Measurements from ENCODE around the gene FAIM2.
A peak's percentile ranks its signal among the peaks of the same experiment; 100 is the strongest.
"Not testable (repeated sequence)": the region's sequence is repeated elsewhere in the genome, so short reads cannot be mapped to it uniquely, and the experiment has no call there.

The FAIM2 gene

DNA sequence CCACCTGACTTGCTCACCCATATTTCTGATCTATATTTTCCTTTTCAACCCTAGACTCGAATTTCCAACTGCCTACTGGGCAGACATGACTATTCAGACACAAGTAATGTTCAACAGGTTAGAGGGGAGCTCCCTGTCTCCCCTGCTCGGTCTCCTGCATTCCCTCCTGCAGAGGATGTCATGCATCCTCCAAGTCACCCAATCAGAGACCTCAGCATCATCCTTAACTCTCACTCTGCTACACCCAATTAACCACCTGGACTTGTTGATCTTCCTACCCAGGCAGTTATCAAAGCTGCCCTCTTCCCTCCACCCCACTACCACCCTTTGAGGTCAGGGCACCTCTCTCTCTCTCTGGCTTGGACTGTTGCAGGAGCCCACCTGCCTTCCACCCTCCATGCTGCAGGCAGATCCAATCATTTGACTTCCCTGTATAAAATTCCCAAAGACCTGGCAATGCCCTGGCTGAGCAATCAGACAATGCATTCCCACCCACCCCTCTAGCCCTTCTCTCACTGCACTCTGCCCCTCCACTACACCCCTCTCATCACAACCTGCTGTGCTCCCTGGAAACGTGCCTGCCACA is 10.9 kb downstream of the FAIM2 start:
- DNase-seq, result no peak

DNA sequence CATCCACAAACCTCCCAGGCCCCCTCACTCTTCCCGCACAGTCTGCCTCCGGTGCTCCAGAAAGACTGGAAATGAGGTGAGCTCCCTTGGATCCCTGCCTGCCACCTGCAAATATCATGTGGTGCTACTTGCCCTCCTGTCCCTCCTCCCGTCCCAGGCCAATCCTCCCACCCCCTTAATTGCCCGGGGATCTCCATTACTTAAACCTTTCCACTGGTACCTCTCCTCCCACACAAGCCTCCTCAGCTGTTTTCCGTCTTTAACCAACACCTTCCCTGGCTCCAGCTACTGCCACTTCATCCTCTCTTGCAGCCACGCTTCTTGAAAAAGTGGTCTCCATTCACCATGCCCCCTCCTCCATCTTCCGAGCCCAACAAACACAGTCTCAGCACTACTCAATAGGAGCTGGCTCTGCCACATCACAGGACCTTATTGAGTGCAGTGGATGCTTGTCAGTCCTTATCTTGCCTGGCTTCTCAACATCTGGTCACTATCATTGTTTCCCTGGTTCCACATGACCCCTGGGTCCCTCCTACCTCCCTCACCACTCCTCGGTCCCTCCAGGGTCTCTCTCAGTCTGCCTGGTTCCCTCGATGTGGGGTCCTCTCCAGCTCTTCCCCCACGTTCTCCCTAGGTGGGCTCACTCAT is 11.5 kb downstream of the FAIM2 start:
- DNase-seq, result no peak

DNA sequence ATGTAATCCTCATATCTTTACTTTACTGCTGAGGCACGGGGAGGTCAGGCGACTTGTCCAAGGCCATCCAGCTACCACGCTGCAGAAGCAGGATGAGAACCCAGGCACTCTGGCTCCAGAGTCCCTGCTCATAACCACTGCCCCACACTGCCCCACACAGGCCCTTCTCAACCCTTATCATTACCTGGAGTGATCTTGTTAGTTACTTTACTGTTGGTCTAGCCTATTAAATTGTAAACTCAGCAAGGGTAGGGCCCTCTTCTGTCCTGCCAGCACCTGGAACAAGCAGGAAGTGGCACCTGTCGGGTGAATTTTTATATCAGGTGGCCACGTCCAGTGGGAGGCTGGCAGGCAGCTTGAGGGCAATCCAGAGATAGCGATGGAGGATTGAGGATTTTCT is 12.2 kb downstream of the FAIM2 start:
- no peak for DNase-seq

DNA sequence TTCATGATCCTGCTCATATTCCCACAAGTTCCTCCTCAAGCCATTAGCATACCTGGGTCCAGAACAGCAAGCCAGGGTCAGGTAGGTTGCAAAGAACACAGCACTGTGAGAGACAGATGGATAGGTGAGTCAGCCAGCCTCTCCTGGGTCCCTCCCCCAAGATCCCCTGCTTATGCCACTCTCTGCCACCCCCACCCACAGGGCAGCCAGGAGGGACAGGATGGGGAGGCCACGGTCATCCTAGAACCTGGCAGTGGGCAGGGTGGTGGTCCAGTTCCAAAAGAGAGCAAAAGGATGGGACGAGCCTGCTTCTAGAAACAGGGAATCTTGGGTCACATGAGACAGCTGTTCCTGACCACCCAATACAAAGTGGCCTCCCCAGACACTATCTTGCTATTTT is 12.7 kb downstream of the FAIM2 start:
- DNase-seq, result no peak

DNA sequence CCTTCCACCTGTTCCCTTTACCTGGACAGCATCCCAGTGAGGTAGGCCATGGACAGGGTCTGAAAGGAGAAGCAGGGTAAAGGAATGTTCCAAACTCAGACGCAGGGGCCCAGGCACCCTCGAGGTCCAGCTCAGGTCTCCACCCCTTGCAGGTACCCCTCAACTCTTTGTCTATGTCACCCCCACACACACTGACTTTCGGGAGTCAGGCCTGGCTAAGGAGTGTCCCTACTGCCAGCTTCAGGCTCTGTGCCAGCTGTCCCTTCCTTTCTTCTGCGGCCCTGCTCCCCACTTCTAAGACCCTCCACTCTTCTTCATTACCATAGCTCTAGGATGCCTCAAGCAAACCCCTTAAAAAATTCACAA is 13.6 kb downstream of the FAIM2 start:
- no peak for DNase-seq

DNA sequence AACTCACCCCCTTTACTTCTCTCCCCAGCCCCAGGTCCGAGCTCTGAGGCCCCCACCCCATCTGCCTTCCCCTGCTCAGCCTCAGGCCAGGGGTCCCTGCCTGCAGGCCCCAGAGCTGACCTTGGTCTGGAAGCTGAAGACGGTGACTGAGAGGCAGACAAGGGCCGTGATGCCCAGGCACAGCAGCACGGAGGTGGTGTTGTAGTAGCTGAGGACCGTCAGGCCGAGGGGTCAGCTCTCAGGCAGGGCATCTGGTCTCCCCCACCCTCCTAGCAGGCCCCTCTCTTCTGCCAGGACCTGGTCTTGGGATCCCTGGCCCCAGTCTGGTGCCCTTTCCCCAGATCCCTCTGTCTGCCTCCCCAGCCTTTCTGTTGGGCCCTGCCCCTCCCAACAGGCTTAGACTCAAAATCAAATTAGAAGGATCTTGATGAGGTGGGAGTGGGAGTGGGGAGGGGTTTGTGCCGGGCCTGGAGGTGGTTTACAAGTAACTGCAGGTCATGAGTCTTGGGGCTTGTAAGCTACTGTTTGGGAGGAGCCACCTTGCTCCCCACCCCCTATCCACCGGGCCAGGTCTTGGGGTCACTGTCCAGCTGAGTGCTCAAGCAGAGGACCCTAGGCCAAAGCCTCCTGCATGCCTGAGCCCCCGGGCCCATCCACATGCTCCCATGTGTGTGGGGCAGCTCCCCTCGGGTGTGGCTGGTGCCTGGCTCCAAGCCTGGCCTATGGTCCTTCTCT is 14.2 kb downstream of the FAIM2 start:
- DNase-seq, result no peak

DNA sequence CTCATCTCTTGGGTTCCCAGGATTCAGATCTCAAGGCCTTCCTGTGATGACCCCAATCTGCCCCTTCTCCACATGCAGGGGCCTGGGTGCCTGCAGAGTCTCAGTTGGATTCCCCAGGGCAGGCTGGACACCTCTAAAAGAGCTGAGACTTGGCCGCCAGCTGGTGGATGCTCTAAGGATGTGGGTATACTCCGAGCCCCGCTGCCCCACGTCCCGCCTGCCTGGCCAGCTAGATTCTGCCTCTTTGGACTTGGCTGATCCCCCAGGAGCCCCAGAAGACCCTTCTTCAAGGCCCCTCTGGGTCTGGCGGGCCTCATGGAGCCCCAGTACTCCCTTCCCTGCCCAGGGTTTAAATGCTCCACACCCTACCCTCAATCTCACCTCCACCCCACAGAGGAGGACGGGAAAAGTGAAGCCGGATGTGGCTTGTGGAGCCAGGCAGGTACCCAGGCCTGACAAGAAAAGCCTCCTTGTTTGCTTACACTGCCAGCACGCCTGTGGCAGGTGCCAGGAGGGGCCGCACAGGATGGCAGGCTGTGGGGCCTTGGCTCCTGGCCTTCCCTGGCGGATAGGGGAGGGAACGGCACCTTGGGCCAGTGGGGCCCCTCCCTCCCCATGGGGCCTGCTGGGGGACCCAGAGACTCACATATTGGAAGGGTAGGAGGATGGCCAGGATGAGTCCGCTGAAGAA is 15.1 kb downstream of the FAIM2 start:
- DNase-seq, result peak; percentile 35

DNA sequence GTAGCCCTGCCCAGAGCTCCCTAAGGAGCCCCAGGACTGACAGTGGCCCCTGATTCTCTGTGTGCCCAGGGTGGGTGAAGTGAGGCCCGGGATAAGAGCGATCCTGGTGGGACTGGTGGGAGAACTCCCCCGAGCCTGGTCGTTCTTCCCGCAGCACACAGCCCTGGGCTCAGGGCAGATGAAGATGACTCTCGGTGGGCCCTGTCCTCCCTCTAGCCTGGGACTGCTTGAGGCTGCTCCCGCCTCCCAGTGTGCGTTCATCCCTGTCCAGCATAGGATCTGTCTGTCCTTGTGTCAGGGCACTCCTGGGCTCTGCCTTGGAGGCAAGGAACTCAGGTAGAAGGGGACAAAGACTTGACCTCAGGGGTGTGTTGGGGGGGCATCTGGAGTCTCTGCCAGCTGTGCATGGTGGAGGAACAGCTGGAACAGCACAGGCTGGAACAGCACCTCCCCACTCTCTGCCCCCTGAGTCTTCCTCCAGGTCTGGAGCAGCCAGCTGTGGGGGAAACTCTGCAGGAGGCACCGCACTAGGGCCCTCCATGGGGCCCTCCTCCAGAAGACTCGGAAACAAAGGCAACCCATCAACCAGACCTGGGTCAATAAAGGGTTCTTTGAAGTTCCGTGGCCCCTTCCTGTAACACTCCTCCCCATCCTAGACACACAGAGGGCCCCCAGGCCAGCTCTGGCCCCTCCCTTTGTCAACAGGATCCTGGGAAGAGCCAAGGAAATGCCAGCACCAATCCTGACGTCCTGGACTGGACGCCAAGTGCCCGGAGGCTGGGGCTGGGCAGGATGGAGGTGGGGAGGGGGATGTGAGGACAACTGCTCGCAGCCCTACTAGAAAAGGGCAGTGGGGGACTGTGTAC is 15.9 kb downstream of the FAIM2 start:
- no peak for DNase-seq

DNA sequence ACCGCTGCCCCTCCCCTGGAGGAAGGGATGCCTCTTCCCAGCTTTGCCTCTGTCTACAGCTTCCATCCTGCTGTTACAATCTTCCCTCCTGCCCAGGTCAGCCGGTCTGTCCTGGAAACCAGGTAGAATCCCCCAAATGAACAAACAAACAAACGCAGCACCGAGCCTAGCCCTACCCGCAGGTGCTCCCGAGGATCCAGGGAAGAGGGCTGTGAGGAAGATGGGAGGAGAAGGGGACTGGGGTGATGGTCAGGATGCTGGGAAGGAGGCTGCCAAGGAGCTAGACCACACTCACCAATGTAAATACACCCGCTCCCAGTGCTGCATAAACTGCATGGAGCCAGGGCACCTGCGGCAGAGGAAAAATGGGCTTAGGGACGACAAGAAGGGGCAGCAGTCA is 16.6 kb downstream of the FAIM2 start:
- no peak for DNase-seq

DNA sequence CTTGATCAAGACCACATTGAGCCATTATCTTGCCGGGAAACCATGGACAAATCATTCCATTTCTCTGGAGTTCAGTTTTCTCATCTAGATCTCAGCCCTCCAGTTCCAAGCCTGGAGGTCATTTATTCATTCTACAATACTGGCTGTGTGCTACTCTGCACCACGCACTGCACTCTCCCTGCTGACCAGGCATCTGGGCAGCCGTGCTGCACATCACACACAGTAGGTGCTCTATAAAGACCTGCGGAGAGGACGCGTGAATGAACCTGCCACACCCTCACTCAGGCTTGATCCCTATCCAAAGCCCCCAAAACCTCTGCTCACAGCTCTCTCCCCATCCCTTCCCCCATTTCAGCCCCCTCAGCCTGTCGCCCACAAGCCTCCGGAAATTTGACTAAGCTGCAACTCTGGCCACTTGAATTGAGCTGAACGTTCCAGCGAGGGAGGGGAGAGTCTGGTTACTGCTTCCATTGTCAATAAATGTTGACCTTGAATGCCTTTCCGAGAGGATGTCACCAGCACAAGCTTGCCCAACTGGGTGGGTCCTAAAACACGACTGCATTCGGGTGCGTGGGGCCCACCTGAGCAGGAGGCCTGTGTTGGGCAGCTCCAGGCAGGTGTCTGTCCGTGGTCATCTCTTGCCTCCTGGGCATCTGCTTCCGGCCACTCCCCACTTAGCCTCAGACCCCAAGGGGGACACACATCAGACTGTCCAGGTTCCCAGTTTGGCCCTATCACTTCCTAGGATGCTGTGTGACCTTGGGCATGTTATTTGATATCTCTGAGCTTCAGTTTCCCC is 17.8 kb downstream of the FAIM2 start:
- no peak for DNase-seq

DNA sequence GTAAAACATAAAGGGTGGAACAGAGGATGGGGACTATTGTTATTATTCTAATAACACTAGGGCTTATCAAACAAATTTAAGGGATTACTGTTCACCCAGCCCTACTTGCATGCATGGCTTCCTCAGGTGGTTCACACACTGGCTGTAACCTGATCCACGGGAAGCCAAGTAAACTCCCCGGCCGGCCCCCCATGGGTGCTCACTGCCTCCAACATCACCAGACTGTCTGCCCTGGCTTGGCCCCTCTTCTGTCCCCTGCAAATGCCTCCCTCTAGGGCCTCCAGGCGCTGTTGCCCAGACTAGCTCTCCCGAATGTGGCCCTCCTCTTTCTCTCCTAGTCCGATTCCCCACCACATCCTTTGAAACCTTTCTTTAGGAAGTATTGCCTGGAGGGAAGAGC is 18.6 kb downstream of the FAIM2 start:
- peak; percentile 51 for DNase-seq

DNA sequence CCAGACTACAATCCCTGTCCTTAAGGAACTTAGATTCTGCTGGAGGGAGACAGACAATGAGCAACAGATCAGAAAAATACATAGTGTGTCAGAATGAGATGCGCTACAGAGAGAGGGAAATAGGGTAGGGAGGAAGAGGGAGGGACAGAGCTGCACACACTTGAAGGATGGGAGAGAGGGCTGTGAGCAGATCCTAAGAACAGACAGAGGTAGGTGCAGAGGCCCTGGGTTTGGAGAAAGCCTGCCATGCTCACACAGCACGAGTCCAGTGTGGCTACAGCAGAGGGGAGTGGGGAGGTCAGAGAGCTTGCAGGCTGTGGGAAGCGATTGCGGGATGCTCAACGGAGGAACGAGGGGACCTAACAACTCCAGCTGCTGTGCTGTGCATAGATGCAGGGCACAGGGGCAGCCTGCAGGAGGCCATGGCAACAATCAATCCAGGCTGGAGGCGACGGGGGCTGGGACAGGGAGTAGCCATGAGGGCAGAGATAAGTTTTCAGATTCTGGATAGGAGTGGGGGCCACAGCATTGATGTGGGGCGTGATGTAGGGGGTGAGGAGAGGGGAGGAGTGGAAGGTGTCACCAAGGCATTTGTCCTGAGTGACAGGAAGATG is 20.7 kb downstream of the FAIM2 start:
- DNase-seq, result no peak

DNA sequence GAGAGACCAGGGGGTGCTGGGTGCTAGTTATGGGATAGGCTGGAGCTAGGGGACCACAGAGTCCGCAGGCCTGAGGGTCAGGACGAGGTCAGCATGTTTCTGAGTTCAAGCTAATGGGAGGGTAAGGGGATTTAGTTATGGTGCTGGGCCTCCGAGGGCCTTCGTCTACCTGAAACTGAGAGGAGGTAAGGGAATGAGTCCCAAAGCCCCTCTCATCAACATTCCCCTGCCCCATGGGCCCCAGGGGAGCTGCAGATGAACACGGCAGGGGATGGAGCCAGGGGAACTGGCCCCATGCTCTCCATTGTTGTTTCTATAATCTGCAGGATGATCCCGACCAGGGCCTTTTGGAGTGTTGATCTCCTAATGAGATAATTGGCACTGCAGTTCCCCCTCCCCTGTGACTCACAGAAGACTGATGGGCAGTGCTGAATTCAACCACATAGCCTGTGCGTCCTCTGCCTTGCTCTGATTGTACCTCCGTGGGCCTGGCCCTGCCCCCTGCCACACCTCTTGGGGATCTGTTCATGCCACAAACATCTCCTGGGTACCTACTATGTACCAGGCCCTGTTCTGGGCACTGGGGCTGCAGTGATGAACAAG is 21.4 kb downstream of the FAIM2 start:
- no peak for DNase-seq

DNA sequence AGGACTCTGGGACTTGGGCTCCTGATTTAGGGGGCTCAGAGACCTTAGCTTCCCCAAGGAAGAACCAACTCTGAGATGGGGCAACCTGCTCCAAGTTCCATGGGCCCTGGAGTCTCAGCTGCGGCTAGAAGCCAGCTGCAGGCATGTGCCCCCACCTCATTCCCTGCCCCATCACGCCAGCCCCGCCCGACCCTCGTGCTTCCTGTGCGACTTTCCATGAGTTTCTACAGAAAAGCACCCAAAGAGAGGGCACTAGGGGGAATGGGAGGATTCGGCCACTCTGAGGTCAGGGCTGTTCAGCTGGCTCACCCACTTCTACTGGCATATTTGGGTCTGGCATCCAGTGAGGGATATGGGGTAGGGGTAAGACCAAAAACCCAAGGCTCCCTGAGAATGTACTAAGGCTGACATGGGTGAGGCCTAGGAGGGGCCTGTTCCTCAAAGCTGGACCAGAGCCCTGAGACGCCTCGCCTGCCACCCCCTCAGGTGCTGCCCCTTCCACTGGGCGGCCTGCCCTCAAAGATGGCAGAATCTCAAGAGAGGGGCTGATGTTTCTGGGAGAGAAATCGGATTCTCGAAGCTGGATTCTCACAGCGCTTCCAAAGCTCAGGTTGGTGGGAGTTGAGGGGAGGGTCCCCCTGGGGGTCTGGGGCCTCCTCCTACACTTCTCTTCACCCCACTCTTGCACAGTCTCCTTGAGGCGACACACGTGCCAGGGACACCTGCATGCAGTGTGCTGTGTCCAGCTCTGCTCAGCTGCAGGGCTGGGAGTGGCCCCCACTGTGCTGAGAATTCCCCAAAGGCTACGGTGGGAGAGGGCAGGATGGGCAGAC is 22.1 kb downstream of the FAIM2 start:
- no peak for DNase-seq

DNA sequence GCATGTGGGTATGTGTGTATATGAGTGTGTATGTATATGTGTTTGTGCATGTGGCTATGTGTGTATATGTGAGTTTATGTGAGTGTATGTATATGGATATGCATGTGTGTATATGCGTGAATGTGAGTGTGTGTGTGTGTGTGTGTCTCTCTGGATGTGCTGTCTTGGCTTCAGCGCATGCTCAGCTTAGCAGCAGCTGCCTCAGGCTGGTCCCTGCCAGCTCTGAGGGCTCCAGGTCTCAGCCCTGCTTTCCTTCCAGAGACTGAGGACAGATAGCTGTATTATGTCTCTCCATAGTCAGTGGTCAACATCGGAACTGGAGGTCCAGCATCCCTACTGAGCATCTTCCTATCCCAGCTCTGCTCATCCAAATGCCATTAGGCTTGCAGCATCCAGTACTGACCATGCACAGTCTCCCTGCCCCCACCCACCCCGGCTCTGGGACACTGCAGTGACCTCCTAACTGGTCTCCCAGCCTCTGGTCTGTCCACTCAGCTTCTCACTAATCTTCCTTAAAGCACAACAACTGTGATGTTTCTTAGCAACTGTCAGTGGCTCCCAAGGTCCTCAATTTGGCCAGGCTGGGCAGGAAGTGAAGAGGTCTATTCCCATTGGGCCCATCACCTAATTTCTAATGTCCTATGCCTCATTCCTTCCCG is 22.8 kb downstream of the FAIM2 start:
- DNase-seq, result no peak

DNA sequence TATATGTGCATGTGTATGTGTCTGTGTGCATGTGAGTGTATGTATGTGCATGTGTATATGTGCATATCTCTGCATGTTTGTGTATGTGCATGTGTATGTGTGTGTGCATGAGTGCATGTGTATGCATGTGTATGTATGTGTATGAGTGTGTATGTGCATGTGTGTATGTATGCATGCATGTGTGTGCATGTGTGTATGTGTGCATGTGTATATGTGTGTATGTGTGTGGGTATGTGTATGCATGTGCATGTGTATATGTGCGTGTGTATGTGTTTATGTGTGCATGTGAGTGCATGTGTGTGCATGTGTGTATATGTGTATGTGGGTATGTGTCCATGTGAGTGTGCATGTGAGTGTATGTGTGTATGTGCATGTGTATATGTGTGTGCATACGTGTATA is 24.6 kb downstream of the FAIM2 start:
- not testable (repeated sequence) for DNase-seq

DNA sequence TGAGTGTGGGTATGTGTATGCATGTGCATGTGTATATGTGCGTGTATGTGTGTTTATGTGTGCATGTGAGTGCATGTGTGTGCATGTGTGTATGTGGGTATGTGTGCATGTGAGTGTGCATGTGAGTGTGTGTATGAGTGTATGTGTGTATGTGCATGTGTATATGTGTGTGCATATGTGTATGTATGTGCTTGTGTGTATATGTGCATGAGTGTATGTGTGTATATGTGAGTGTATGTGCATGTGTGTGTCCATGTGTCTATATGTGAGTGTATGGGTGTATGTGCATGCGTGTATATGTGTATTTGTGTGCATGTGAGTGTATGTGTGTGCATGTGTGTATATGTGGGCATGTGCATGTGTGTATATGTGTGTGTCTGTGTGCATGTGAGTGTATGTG is 25.7 kb downstream of the FAIM2 start:
- no peak for DNase-seq

DNA sequence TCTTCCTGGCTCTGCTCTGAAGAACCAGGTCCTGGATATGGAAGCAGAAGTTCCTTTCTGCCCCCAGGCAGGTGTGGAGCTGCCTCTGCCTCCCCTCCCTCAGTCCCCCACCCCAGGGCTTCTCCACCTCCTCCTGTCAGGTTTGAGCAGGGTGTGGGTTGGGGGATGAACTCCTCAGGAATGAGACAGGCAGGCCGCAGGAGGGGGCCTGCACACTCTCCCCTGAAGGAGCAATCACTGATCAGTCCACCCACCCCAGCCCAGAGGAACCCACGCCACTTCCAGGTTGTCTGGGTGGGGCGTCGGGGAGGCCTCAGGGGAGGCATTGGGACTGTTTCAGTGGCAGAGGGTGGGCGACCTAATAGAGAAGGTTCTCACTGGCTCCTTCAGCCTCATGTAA is 26.6 kb downstream of the FAIM2 start:
- no peak for DNase-seq

DNA sequence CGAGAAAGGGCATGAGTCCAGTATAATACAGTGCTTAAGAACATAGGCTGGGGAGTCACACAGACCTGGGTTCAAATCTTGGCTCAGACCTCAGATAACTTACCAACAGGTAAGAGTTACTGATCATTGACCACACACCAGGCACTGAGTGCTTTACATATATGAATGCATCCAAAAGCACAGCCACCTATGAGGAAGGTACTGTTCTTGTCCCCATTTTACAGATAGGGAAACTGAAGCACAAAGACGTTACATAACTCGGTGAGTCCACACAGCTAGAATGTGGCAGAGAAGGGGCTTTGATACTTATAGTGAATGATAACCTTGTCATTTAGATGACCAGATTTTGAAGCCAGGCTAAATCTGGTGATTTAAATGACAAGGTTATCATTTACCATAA is 27.6 kb downstream of the FAIM2 start:
- DNase-seq, result no peak

Data from NCI-H345 (cell line).